Endodermal cell (in vitro differentiated cells): ENCODE measurements around the gene SND1. TPM values are rescaled to one million over a fixed set of nuclear protein-coding genes. Genes with fewer than 3 reads are reported as not detected.

Source experiments
- DNase-seq: peaks from one replicate; pipeline ENCODE4 v3.0.0-alpha.2; 2017
- H3K27ac ChIP-seq: 2 replicates; pipeline ENCODE4 v1.5.1; 2013; ENCODE audit warnings: mild to moderate bottlenecking, low read depth, low read length, moderate library complexity
- H3K27me3 ChIP-seq: 2 replicates; pipeline ENCODE4 v1.6.1; 2013; ENCODE audit warnings: mild to moderate bottlenecking, low read length, moderate library complexity; ENCODE audit not compliant: insufficient read depth, control insufficient read depth, poor library complexity, severe bottlenecking
- H3K36me3 ChIP-seq: 2 replicates; pipeline ENCODE4 v1.7.0; 2013; ENCODE audit warnings: mild to moderate bottlenecking, low read length, moderate library complexity; ENCODE audit not compliant: control insufficient read depth, insufficient read depth
- H3K4me1 ChIP-seq: one replicate; pipeline ENCODE4 v1.7.0; 2013; ENCODE audit warnings: low read length; ENCODE audit not compliant: control insufficient read depth, insufficient read depth
- H3K4me3 ChIP-seq: 2 replicates; pipeline ENCODE4 v1.5.1; 2013; ENCODE audit warnings: mild to moderate bottlenecking, low read length, moderate library complexity
- H3K9ac ChIP-seq: 2 replicates; pipeline ENCODE4 v1.6.1; 2013; ENCODE audit warnings: mild to moderate bottlenecking, low read length, moderate library complexity; ENCODE audit not compliant: poor library complexity, severe bottlenecking; ENCODE audit errors: extremely low read depth
- H3K9me3 ChIP-seq: 2 replicates; pipeline ENCODE4 v1.6.1; 2013; ENCODE audit warnings: mild to moderate bottlenecking, low read length, moderate library complexity; ENCODE audit not compliant: control insufficient read depth
- H3K27ac Mint-ChIP-seq: 2 replicates; pipeline ENCODE4 v1.8.0; 2020; ENCODE audit warnings: mixed read lengths
- H3K27me3 Mint-ChIP-seq: 2 replicates; pipeline ENCODE4 v1.8.0; 2021; ENCODE audit warnings: mild to moderate bottlenecking, mixed read lengths; ENCODE audit not compliant: insufficient read depth
- H3K36me3 Mint-ChIP-seq: 2 replicates; pipeline ENCODE4 v1.8.0; 2020; ENCODE audit warnings: low read depth, mixed read lengths
- H3K4me1 Mint-ChIP-seq: 2 replicates; pipeline ENCODE4 v1.8.0; 2020; ENCODE audit warnings: mixed read lengths
- H3K4me3 Mint-ChIP-seq: 2 replicates; pipeline ENCODE4 v1.8.0; 2020; ENCODE audit warnings: mild to moderate bottlenecking, moderate library complexity, mixed read lengths
- H3K9me3 Mint-ChIP-seq: 2 replicates; pipeline ENCODE4 v1.8.0; 2020; ENCODE audit warnings: mild to moderate bottlenecking, mixed read lengths
- WGBS, 2 experiments: methylation state at CpG; one replicate each; pipeline versions ENCODE4 v1.1.5 to v1.1.7; 2013; ENCODE audit warnings: missing lambda C conversion rate in 2 of 2, mixed read lengths in 1 of 2; ENCODE audit not compliant: insufficient coverage in 1 of 2, insufficient read length in 1 of 2; 5-methylcytosine and 5-hydroxymethylcytosine counted together
- total RNA-seq, 2 donors: library from RNA; stranded (reverse); fragmentation: NEBNext Ultra II Directional in 1 of 2; extraction: Animal tissue kit (Norgen Biotek cat#: 25700) in 1 of 2; gene quantifications; 2 replicates in 1 of 2; 3 replicates in 1 of 2; pipeline ENCODE4 v1.2.1, GENCODE V29; 2021
- TF ChIP-seq, protein P1 (sequence below): fragments of 200-600 bp; sonication (generic); conservative IDR thresholded peaks from 2 replicates; pipeline ENCODE4 v1.5.0; 2021; ENCODE audit warnings: antibody characterized with exemption, mild to moderate bottlenecking

The SND1 gene
- total RNA-seq, 2 donors from 2014 or later: 240 to 267 TPM

DNA sequence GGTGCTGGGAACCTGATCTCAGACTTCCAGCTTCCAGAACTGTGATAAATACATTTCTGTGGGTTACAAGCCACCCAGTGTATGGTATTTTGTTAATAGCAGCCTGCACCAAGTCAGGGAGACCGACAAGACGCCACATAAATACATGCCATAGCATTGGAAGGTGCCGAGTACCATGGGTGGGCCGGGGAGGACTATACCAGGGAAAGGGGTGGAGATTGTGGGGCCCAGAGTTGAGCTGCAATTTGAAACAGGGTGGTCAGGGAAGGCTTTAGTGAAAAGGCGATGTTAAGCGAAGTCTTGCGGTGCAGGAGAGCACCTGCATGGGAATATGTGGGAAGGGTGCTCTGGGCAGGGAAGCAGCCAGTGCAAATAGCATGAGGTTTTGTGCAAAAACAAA, 468.1 kb downstream of the SND1 start:
- Mint-ChIP-seq H3K9me3 (no peaks in the 10 kb centered on the region), H3K27ac (no peak overlapping the region), H3K36me3 (no peaks in the 10 kb centered on the region), H3K27me3 (peaks cover 34% of the 10 kb centered on the region), H3K4me1 (no peaks in the 10 kb centered on the region), H3K4me3 (no peak overlapping the region)
- H3K4me3 ChIP-seq: no peak overlapping the region
- no peak overlapping the region for H3K27ac ChIP-seq
- no peak for DNase-seq
- TF ChIP-seq, protein P1, sequence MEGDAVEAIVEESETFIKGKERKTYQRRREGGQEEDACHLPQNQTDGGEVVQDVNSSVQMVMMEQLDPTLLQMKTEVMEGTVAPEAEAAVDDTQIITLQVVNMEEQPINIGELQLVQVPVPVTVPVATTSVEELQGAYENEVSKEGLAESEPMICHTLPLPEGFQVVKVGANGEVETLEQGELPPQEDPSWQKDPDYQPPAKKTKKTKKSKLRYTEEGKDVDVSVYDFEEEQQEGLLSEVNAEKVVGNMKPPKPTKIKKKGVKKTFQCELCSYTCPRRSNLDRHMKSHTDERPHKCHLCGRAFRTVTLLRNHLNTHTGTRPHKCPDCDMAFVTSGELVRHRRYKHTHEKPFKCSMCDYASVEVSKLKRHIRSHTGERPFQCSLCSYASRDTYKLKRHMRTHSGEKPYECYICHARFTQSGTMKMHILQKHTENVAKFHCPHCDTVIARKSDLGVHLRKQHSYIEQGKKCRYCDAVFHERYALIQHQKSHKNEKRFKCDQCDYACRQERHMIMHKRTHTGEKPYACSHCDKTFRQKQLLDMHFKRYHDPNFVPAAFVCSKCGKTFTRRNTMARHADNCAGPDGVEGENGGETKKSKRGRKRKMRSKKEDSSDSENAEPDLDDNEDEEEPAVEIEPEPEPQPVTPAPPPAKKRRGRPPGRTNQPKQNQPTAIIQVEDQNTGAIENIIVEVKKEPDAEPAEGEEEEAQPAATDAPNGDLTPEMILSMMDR: no peak
- H3K4me1 ChIP-seq: no peaks in the 10 kb centered on the region
- H3K36me3 ChIP-seq: no peaks in the 10 kb centered on the region
- H3K27me3 ChIP-seq: peaks cover 5% of the 10 kb centered on the region
- no peak overlapping the region for H3K9ac ChIP-seq
- WGBS, 2 experiments: 91 to 98% methylated on average over 6 to 7 of the region's 7 CpGs
- H3K9me3 ChIP-seq: no peaks in the 10 kb centered on the region

DNA sequence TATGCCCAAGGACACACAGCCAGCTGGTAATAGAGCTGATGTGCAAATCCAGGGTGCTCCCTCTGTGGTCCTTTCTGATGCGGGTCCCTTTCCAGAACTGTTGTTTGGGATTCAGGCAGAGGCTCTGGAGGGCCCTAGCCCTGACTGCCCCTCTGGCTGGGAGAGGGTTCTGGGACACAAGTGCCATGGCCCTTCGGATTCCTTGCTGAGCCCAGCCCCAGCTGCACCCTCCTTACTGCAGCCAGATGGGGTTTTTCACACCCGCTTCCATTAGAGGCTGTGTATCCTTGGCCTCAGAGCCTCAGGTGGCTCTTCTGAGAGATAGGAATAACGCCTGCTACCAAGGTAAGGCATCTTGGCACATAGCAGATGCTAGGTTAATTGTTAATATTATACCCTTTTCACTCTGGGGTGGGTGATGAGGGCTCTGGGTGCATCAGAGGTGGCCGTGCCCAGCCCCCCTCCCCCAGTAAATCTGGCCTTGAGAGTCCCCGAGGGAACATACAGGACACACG, 469.0 kb downstream of the SND1 start:
- H3K9me3 Mint-ChIP-seq: no peaks in the 10 kb centered on the region
- H3K27me3 Mint-ChIP-seq: peaks cover 27% of the 10 kb centered on the region
- no peak overlapping the region for H3K9ac ChIP-seq
- no peaks in the 10 kb centered on the region for H3K9me3 ChIP-seq
- 92 to 100% methylated on average over 2 to 7 of the region's 7 CpGs for WGBS, 2 experiments
- DNase-seq: no peak
- H3K27ac ChIP-seq: no peak overlapping the region
- no peaks in the 10 kb centered on the region for H3K36me3 ChIP-seq
- no peaks in the 10 kb centered on the region for H3K4me1 Mint-ChIP-seq
- H3K4me3 ChIP-seq: no peak overlapping the region
- no peak overlapping the region for H3K27ac Mint-ChIP-seq
- TF ChIP-seq, protein P1: no peak
- no peaks in the 10 kb centered on the region for H3K4me1 ChIP-seq
- no peaks in the 10 kb centered on the region for H3K27me3 ChIP-seq
- no peaks in the 10 kb centered on the region for H3K36me3 Mint-ChIP-seq
- H3K4me3 Mint-ChIP-seq: no peak overlapping the region

DNA sequence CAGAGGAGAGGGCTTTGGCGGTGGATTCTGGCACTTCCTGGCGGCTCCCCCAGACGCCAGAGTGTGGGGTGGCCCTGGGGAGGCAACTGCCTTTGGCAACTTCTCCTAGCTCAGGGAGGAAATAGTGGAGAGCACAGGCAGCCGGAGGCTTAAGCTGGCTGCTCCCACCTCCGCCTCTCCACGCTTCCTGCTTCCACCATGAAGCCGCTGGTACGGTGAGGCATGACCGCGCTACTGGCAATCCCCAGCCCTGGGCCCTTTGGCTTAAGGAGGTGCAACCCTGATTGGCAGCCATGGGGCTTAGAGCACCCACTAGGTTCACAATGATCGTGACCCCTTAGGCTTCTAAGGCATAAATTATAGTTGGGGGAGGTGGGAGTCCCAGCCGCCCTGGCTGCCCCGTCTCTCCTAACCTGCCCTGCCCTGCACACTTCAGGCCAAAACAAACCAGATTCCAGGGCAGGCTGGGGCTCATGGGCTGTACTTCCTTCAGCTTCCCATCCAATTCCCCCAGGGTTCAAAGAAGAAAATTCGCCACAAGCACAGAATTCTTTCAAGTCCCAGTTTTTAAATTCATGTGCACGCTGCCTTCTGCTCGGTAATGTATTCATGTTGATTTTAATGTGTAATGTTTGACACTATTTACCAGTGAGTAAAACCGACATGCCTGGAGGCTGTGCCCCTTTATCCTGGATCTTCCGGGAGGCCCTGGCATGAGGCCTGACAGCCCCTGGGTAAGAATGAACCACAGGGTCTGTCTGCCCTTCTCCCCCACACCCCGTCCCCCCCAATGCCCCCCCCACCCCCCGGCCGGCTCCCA, 469.9 kb downstream of the SND1 start:
- WGBS, 2 experiments: 89 to 90% methylated on average over 12 to 20 of the region's 21 CpGs
- Histone ChIP-seq H3K27me3 (no peaks in the 10 kb centered on the region), H3K36me3 (no peaks in the 10 kb centered on the region), H3K27ac (no peak overlapping the region), H3K9ac (no peak overlapping the region), H3K9me3 (no peaks in the 10 kb centered on the region), H3K4me3 (no peak overlapping the region), H3K4me1 (no peaks in the 10 kb centered on the region)
- H3K27ac Mint-ChIP-seq: no peak overlapping the region
- no peak overlapping the region for H3K4me3 Mint-ChIP-seq
- no peaks in the 10 kb centered on the region for H3K36me3 Mint-ChIP-seq
- no peak for DNase-seq
- no peaks in the 10 kb centered on the region for H3K4me1 Mint-ChIP-seq
- TF ChIP-seq, protein P1: no peak
- H3K9me3 Mint-ChIP-seq: no peaks in the 10 kb centered on the region
- peaks cover 21% of the 10 kb centered on the region for H3K27me3 Mint-ChIP-seq
